ENCODE results near the gene RAB4B. TPM values are rescaled to one million over a fixed set of nuclear protein-coding genes. Genes with fewer than 3 reads are reported as not detected.

RAB4B gene
- total and polyA plus RNA-seq, 10 donors = 36.8 to 95.3 (median 58.8) TPM

DNA sequence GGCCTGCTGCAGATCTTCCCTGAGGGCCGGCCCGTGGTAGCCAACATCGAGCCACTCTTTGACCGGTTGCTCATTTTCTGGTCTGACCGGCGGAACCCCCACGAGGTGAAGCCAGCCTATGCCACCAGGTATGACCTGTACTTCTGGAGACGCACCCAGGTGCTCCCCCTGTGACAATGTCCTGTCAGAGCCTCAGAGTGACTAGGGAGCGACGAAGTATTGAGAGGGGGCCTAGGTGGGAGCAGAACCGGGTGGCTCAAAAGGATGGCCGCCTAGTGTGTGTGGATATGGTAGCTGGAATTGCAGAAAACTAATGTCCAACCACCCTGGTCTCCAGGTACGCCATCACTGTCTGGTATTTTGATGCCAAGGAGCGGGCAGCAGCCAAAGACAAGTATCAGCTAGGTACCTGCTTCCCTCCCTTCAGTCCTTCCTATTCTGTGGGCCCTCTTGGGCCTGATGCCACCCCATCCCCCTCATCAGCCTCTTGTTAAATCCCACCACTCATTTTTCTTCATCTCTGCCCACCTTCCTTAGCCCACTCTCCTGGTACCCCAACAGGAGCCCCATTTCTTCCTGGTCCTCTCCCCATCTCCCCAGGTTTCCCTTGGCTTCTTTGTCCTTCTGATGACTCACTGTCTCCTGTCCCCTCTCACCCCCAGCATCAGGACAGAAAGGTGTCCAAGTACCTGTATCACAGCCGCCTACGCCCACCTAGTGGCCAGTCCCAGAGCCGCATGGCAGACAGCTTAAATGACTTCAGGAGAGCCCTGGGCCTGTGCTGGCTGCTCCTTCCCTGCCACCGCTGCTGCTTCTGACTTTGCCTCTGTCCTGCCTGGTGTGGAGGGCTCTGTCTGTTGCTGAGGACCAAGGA is 29.3 kb downstream of the RAB4B start:
- H3K36me3 ChIP-seq = peaks cover 0 to 76% (median 34%) of the 10 kb centered on the region in 6 donors
- no peak for DNase-seq
- intact Hi-C loops (cut with DNase I; ENCODE audit: low total_unique reads) = loop anchor here (10.0 kb wide), 1 partner anchor 53 kb away; the partner anchor contains the start of genes ACTMAP and SNRPA
- H3K27me3 ChIP-seq (replicated peaks in 1 of 7) = no peaks in the 10 kb centered on the region
- WGBS, 5 donors = 62 to 86% (median 68%) methylated on average over 10 to 18 of the region's 18 CpGs
- peaks cover 84 to 100% (median 97%) of the 10 kb centered on the region in 6 donors for H3K4me1 ChIP-seq
- H3K27ac ChIP-seq = peak overlapping the region; percentile 43 to 99 (median 94)
- H3K9me3 ChIP-seq = no peaks in the 10 kb centered on the region
- peak overlapping the region in 5 of 8 donors; percentile 1 to 96 (median 17) for H3K4me3 ChIP-seq
- TF ChIP-seq POLR2AphosphoS5 (IDR thresholded peaks at IDR 0.05) = peak in 2 of 3 donors; percentile 1 to 2
- TF ChIP-seq POLR2A (IDR thresholded peaks at IDR 0.05) = no peak
- TF ChIP-seq, protein P1, sequence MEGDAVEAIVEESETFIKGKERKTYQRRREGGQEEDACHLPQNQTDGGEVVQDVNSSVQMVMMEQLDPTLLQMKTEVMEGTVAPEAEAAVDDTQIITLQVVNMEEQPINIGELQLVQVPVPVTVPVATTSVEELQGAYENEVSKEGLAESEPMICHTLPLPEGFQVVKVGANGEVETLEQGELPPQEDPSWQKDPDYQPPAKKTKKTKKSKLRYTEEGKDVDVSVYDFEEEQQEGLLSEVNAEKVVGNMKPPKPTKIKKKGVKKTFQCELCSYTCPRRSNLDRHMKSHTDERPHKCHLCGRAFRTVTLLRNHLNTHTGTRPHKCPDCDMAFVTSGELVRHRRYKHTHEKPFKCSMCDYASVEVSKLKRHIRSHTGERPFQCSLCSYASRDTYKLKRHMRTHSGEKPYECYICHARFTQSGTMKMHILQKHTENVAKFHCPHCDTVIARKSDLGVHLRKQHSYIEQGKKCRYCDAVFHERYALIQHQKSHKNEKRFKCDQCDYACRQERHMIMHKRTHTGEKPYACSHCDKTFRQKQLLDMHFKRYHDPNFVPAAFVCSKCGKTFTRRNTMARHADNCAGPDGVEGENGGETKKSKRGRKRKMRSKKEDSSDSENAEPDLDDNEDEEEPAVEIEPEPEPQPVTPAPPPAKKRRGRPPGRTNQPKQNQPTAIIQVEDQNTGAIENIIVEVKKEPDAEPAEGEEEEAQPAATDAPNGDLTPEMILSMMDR (IDR thresholded peaks at IDR 0.05 in 8 of 11, conservative IDR thresholded peaks at IDR 0.05 in 3 of 11) = peak in 7 of 11 experiments; percentile 11 to 61 (median 45)

DNA sequence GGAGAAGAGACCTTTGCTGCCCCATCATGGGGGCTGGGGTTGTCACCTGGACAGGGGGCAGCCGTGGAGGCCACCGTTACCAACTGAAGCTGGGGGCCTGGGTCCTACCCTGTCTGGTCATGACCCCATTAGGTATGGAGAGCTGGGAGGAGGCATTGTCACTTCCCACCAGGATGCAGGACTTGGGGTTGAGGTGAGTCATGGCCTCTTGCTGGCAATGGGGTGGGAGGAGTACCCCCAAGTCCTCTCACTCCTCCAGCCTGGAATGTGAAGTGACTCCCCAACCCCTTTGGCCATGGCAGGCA is 29.9 kb downstream of the RAB4B start:
- TF ChIP-seq, protein P1 (IDR thresholded peaks at IDR 0.05 in 8 of 11, conservative IDR thresholded peaks at IDR 0.05 in 3 of 11) = no peak
- TF ChIP-seq POLR2AphosphoS5 (IDR thresholded peaks at IDR 0.05) = peak in 2 of 3 donors; percentile 16 to 21
- intact Hi-C loops (cut with DNase I; ENCODE audit: low total_unique reads) = loop anchor here (10.0 kb wide), 1 partner anchor 53 kb away; the partner anchor contains the start of genes ACTMAP and SNRPA
- Histone ChIP-seq H3K4me3 (peak overlapping the region in 1 of 8 donors; percentile 11), H3K36me3 (peaks cover 0 to 70% (median 34%) of the 10 kb centered on the region in 6 donors), H3K27ac (peak overlapping the region in 6 of 8 donors; percentile 35 to 99 (median 97)), H3K4me1 (peaks cover 81 to 100% (median 94%) of the 10 kb centered on the region in 6 donors), H3K27me3 (replicated peaks in 1 of 7) (no peaks in the 10 kb centered on the region), H3K9me3 (no peaks in the 10 kb centered on the region)
- 71 to 77% (median 72%) methylated on average over 2 of the region's 2 CpGs; no CpG with 5 or more reads in 1 of the 5 donors for WGBS, 5 donors
- peak; percentile 76 for DNase-seq

DNA sequence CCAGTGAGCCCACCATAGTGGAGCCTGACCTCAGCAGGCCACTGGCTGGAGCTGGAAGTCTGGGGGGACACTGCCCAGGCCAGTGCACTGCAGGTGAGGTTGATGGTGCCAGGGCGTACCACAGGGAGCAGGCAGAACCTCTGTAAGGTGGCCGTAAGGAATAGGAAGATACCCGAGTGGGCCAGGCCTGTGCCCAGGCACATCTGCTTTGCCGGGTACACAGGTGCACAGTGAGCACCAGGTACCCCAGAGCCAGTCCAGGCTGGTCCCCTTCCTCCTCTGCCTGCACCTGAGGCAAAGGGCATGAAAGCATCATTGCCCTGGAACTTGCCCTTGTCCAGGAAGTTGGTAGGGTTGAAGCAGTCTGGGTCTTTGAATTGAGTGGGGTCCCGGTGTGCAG is 30.4 kb downstream of the RAB4B start:
- TF ChIP-seq POLR2A (IDR thresholded peaks at IDR 0.05) = no peak
- peak in 2 of 3 donors; percentile 50 to 72 for TF ChIP-seq POLR2AphosphoS5 (IDR thresholded peaks at IDR 0.05)
- Histone ChIP-seq H3K36me3 (peaks cover 0 to 65% (median 34%) of the 10 kb centered on the region in 6 donors), H3K27ac (peak overlapping the region in 7 of 8 donors; percentile 35 to 99 (median 96)), H3K27me3 (replicated peaks in 1 of 7) (no peaks in the 10 kb centered on the region), H3K9me3 (no peaks in the 10 kb centered on the region), H3K4me1 (peaks cover 76 to 98% (median 91%) of the 10 kb centered on the region in 6 donors), H3K4me3 (peak overlapping the region in 1 of 8 donors; percentile 11)
- DNase-seq = peak; percentile 77
- intact Hi-C loops (cut with DNase I; ENCODE audit: low total_unique reads) = loop anchor here (10.0 kb wide), 1 partner anchor 54 kb away; the partner anchor contains the start of genes ACTMAP and SNRPA
- WGBS, 5 donors = 83 to 91% (median 87%) methylated on average over 5 of the region's 5 CpGs

DNA sequence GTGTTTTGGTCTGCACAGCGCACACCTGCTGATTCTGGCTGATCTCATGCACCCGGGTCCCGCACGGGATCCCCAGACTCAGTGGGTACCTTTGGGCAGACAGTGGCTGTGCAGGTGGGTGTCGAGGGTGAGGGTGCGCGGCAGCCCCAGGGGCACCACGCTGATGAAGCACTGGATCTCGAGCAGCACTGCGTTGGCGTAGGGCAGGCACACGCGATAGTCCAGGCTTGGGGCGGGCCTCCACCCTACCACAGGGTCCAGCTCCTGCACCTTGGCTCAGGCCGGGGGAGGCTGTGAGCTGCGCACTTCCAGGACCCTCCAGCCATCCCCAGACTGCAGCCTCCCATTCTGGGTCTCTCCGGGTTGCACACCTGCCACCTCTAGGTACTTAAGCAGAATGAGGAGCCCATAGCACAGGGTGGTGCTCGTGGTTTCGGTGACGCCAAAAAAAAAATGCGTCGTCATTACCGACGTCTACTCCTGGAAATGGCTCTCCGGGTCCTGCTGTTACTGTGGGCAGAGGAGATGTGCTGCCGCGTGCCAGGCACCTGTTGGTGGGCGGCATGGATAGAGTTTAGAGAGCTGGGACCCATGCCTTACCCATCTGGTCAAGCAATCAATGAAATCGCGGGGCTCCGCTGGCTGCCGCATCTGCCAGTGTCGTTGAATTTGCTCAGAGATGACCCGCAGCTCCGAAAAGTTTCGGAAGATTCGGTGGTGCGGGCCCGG is 31.5 kb downstream of the RAB4B start:
- Histone ChIP-seq H3K27me3 (replicated peaks in 1 of 7) (no peaks in the 10 kb centered on the region), H3K36me3 (peaks cover 0 to 56% (median 33%) of the 10 kb centered on the region in 6 donors), H3K4me3 (peak overlapping the region in 6 of 8 donors; percentile 22 to 73 (median 48)), H3K27ac (peak overlapping the region in 6 of 8 donors; percentile 14 to 98 (median 90)), H3K4me1 (peaks cover 66 to 95% (median 80%) of the 10 kb centered on the region in 6 donors), H3K9me3 (no peaks in the 10 kb centered on the region)
- WGBS, 5 donors = 77 to 90% (median 88%) methylated on average over 29 to 39 of the region's 39 CpGs
- intact Hi-C loops (cut with DNase I; ENCODE audit: low total_unique reads) = loop anchor here (10.0 kb wide), 1 partner anchor 55 kb away; the partner anchor contains the start of genes ACTMAP and SNRPA
- TF ChIP-seq POLR2AphosphoS5 (IDR thresholded peaks at IDR 0.05) (peak; percentile 46 to 84 (median 68)), POLR2A (IDR thresholded peaks at IDR 0.05) (no peak)
- TF ChIP-seq, protein P1 (IDR thresholded peaks at IDR 0.05 in 8 of 11, conservative IDR thresholded peaks at IDR 0.05 in 3 of 11) = no peak
- DNase-seq = peak; percentile 81
